ENCODE data around the gene MSX2. TPM values are rescaled to one million over a fixed set of nuclear protein-coding genes. Genes with fewer than 3 reads are reported as not detected.

The MSX2 gene
- total RNA-seq, 1 experiment from 2014 or later: 5.6 TPM

DNA sequence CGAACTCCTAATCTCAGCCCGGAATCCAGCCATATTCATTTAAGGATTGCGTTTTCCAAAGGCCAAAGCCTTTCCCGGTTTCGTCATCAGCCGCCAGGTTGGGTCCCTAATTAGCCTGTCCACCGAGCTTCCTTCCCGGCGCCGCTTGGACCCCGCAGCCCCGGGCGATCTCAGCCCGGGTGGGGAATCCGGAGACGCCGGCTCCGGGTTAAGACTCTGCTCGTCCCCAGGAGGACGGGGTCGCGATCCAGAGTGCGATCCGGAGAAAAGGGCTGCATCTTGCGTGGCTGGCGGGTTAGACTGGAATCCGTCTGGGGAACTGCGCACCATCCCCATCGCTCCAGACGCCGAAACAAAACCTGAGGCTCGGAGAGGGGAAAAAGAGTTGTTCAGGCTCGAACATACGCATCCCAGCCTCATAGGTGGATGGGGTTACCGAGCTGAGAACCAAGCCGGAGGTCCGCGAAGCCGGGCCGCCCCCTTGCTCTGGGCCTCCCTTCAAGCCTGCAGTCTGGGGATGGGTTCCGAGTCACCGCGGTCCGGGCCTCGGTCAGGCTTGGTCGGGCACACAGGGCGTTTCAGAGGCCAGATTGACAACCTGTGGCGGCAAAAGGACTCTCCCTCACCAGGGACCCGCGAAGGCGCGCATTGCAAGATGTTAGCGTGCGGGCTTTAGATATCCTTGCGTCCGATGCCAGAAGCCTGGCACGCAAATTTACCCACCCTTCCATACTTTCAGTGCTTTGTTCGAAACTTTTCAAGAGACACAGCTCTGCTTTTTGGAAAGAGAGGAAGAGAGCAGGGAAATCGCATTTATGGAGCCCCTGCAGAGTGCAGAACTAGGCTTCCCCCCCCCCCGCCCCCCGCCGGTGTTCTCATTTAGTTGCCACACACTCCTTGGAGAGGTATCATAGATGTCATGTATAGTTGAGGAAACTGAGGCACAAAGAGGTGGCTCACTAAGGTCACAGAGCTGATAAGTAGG lies 7.9 kb downstream of the MSX2 start:
- peaks cover 19% of the 10 kb centered on the region for H3K27me3 Mint-ChIP-seq (ENCODE audit: insufficient read depth, unreplicated experiment)
- H3K9me3 Mint-ChIP-seq (ENCODE audit: unreplicated experiment): no peaks in the 10 kb centered on the region
- H3K4me3 Mint-ChIP-seq (ENCODE audit: unreplicated experiment): no peak overlapping the region
- no peaks in the 10 kb centered on the region for H3K36me3 Mint-ChIP-seq (ENCODE audit: insufficient read depth, unreplicated experiment)
- ChIA-PET CTCF (interaction anchor here (0.6 to 1.9 kb wide), 3 partner anchors 313 to 1159 kb away, joined by 3 to 6 read pairs (median 3); no protein-coding TSS in a partner anchor), POLR2A (no interaction called here)
- no peak overlapping the region for H3K27ac Mint-ChIP-seq (ENCODE audit: low read depth, unreplicated experiment)
- BruUV-seq (replicated peaks): no TSS peak
- peaks cover 20% of the 10 kb centered on the region for H3K4me1 Mint-ChIP-seq (ENCODE audit: insufficient read depth, unreplicated experiment)
- intact Hi-C loops (cut with micrococcal nuclease): loop anchor here (10.0 kb wide), 1 partner anchor 688 kb away; the partner anchor contains the start of gene NSG2
- no peak for DNase-seq (ENCODE audit: unreplicated experiment)
- TF ChIP-seq CTCF (IDR thresholded peaks at IDR 0.05; ENCODE audit: unreplicated experiment): no peak

DNA sequence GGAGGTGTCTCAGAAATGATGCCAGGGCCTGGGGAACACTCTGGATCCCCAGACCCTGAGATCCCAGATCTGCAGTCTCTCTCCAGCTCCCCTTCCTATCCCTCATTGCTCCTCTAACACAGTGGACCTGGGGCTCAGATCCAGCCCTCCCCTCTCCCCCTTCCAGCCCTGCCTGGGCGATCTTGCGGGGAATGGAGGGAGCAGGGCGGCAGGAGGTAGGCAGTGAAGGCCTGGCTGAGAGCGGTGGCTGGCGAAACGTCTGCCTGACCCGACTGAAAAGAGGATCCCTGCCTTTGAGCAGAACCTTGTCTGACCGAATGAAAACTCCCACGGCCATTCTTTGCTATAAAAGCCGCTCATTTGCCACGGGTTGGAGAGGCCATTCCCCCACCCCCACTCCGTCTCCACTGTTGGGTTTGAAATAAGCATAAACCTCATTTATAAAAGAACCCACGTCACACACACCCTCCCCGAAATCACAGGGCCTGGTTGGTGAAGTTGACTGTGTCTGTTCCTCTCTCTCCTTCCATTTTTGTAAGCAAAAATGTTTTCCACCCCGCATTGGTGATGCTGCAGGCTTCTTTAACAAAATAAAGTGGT lies 8.8 kb downstream of the MSX2 start:
- no peaks in the 10 kb centered on the region for H3K36me3 Mint-ChIP-seq (ENCODE audit: insufficient read depth, unreplicated experiment)
- no peak overlapping the region for H3K27ac Mint-ChIP-seq (ENCODE audit: low read depth, unreplicated experiment)
- H3K9me3 Mint-ChIP-seq (ENCODE audit: unreplicated experiment): no peaks in the 10 kb centered on the region
- ChIA-PET POLR2A (no interaction called here), CTCF (interaction anchor here (1.9 kb wide), 1 partner anchor 314 kb away, joined by 6 read pairs; no protein-coding TSS in a partner anchor)
- intact Hi-C loops (cut with micrococcal nuclease): loop anchor here (10.0 kb wide), 1 partner anchor 688 kb away; the partner anchor contains the start of gene NSG2
- TF ChIP-seq CTCF (IDR thresholded peaks at IDR 0.05; ENCODE audit: unreplicated experiment): no peak
- H3K4me1 Mint-ChIP-seq (ENCODE audit: insufficient read depth, unreplicated experiment): peaks cover 20% of the 10 kb centered on the region
- no peak overlapping the region for H3K4me3 Mint-ChIP-seq (ENCODE audit: unreplicated experiment)
- BruUV-seq (replicated peaks): no TSS peak
- peaks cover 19% of the 10 kb centered on the region for H3K27me3 Mint-ChIP-seq (ENCODE audit: insufficient read depth, unreplicated experiment)
- no peak for DNase-seq (ENCODE audit: unreplicated experiment)

GRCh38 chr5:174733836-174734235 lies 9.5 kb downstream of the MSX2 start:
- no peak for TF ChIP-seq CTCF (IDR thresholded peaks at IDR 0.05; ENCODE audit: unreplicated experiment)
- ChIA-PET POLR2A (no interaction called here), CTCF (interaction anchor here (0.8 to 3.7 kb wide), 5 partner anchors 8 to 416 kb away, joined by 3 to 34 read pairs (median 3); no protein-coding TSS in a partner anchor)
- H3K4me1 Mint-ChIP-seq (ENCODE audit: insufficient read depth, unreplicated experiment): peaks cover 20% of the 10 kb centered on the region
- no peaks in the 10 kb centered on the region for H3K9me3 Mint-ChIP-seq (ENCODE audit: unreplicated experiment)
- no peak overlapping the region for H3K4me3 Mint-ChIP-seq (ENCODE audit: unreplicated experiment)
- no TSS peak for BruUV-seq (replicated peaks)
- no peak for DNase-seq (ENCODE audit: unreplicated experiment)
- intact Hi-C loops (cut with micrococcal nuclease): loop anchor here (10.0 kb wide), 1 partner anchor 689 kb away; the partner anchor contains the start of gene NSG2
- H3K27ac Mint-ChIP-seq (ENCODE audit: low read depth, unreplicated experiment): no peak overlapping the region
- no peaks in the 10 kb centered on the region for H3K36me3 Mint-ChIP-seq (ENCODE audit: insufficient read depth, unreplicated experiment)
- H3K27me3 Mint-ChIP-seq (ENCODE audit: insufficient read depth, unreplicated experiment): peaks cover 19% of the 10 kb centered on the region

All from MCF 10A (cell line).